Endodermal cell (in vitro differentiated cells): ENCODE data around the gene PCDH10. TPM values are rescaled to one million over a fixed set of nuclear protein-coding genes. Genes with fewer than 3 reads are reported as not detected.

ENCODE experiments used
- DNase-seq: peaks from one replicate; pipeline ENCODE4 v3.0.0-alpha.2; 2017
- H3K27ac ChIP-seq: 2 replicates; pipeline ENCODE4 v1.5.1; 2013; ENCODE audit warnings: mild to moderate bottlenecking, low read depth, low read length, moderate library complexity
- H3K27me3 ChIP-seq: 2 replicates; pipeline ENCODE4 v1.6.1; 2013; ENCODE audit warnings: mild to moderate bottlenecking, low read length, moderate library complexity; ENCODE audit not compliant: insufficient read depth, control insufficient read depth, poor library complexity, severe bottlenecking
- H3K36me3 ChIP-seq: 2 replicates; pipeline ENCODE4 v1.7.0; 2013; ENCODE audit warnings: mild to moderate bottlenecking, low read length, moderate library complexity; ENCODE audit not compliant: control insufficient read depth, insufficient read depth
- H3K4me1 ChIP-seq: one replicate; pipeline ENCODE4 v1.7.0; 2013; ENCODE audit warnings: low read length; ENCODE audit not compliant: control insufficient read depth, insufficient read depth
- H3K4me3 ChIP-seq: 2 replicates; pipeline ENCODE4 v1.5.1; 2013; ENCODE audit warnings: mild to moderate bottlenecking, low read length, moderate library complexity
- H3K9ac ChIP-seq: 2 replicates; pipeline ENCODE4 v1.6.1; 2013; ENCODE audit warnings: mild to moderate bottlenecking, low read length, moderate library complexity; ENCODE audit not compliant: poor library complexity, severe bottlenecking; ENCODE audit errors: extremely low read depth
- H3K9me3 ChIP-seq: 2 replicates; pipeline ENCODE4 v1.6.1; 2013; ENCODE audit warnings: mild to moderate bottlenecking, low read length, moderate library complexity; ENCODE audit not compliant: control insufficient read depth
- H3K27ac Mint-ChIP-seq: 2 replicates; pipeline ENCODE4 v1.8.0; 2020; ENCODE audit warnings: mixed read lengths
- H3K27me3 Mint-ChIP-seq: 2 replicates; pipeline ENCODE4 v1.8.0; 2021; ENCODE audit warnings: mild to moderate bottlenecking, mixed read lengths; ENCODE audit not compliant: insufficient read depth
- H3K36me3 Mint-ChIP-seq: 2 replicates; pipeline ENCODE4 v1.8.0; 2020; ENCODE audit warnings: low read depth, mixed read lengths
- H3K4me1 Mint-ChIP-seq: 2 replicates; pipeline ENCODE4 v1.8.0; 2020; ENCODE audit warnings: mixed read lengths
- H3K4me3 Mint-ChIP-seq: 2 replicates; pipeline ENCODE4 v1.8.0; 2020; ENCODE audit warnings: mild to moderate bottlenecking, moderate library complexity, mixed read lengths
- H3K9me3 Mint-ChIP-seq: 2 replicates; pipeline ENCODE4 v1.8.0; 2020; ENCODE audit warnings: mild to moderate bottlenecking, mixed read lengths
- CTCF ChIP-seq: fragments of 200-600 bp; sonication (generic); conservative IDR thresholded peaks from 2 replicates; pipeline ENCODE4 v1.5.0; 2021; ENCODE audit warnings: antibody characterized with exemption, mild to moderate bottlenecking
- WGBS, 2 experiments: methylation state at CpG; one replicate each; pipeline versions ENCODE4 v1.1.5 to v1.1.7; 2013; ENCODE audit warnings: missing lambda C conversion rate in 2 of 2, mixed read lengths in 1 of 2; ENCODE audit not compliant: insufficient coverage in 1 of 2, insufficient read length in 1 of 2; 5-methylcytosine and 5-hydroxymethylcytosine counted together
- total RNA-seq, 2 donors: library from RNA; stranded (reverse); fragmentation: NEBNext Ultra II Directional in 1 of 2; extraction: Animal tissue kit (Norgen Biotek cat#: 25700) in 1 of 2; gene quantifications; 2 replicates in 1 of 2; 3 replicates in 1 of 2; pipeline ENCODE4 v1.2.1, GENCODE V29; 2021

Gene PCDH10
- total RNA-seq, 2 donors from 2014 or later, result 111 to 139 TPM

DNA sequence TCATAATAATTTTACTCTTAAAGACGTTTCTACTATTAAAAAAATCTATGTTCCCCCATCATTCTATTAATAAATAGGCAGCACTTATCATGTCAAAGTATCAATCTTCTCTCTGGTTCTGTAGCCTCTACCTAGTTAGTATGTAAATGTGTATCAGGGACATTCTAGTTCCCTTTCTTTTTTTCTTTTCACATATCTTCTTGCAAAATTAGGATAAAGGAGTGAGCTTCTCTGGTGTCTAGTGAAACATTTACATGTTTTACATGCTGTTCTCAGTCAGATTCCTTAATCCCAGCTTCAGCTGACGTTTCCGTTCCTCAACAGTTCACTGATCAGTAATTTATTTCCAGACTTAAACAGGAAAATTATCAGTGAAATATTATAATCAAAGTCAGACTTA is 11.8 kb downstream of the PCDH10 start:
- WGBS, 2 experiments, result 62% methylated on average over 3 of the region's 3 CpGs; no CpG with 5 or more reads in 1 of the 2 experiments
- H3K9me3 Mint-ChIP-seq, result no peaks in the 10 kb centered on the region

DNA sequence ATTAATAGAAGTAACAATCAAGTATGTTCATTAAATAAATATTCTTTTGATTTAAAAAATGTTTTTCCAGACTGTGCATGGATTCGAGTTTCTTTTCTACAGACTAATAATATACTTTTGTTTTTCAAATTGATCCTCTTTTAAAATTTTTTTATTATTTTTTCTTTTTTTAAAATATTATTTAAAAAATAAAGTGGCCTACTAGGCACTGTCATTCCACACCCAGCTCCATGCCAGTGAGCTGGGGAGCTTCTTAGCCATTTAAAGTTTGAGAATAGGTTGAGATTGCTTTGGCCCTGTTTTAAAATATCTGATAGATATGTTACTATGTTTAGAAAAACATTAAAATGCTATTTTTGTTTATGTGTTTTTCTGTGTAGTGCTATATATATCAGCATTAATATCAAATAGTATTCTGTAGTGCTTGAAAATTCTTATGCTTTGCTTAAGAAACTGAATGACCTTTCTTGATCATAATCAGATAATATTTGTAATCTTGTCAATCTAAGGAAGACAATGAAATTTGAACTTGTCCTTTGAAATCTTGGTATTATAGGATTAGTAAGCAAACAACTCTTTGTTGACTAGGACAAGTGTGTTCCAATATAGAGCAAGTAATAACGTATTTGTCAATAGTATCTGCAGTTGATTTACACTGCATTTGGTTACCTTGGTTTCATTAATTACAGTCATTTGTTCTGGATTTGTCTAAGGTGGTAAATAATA is 12.6 kb downstream of the PCDH10 start:
- no peaks in the 10 kb centered on the region for H3K9me3 Mint-ChIP-seq
- WGBS, 2 experiments, result 91 to 95% methylated on average over 1 of the region's 2 CpGs
- TF ChIP-seq CTCF, result no peak
- peaks cover 43% of the 10 kb centered on the region for H3K36me3 Mint-ChIP-seq
- H3K27me3 Mint-ChIP-seq, result no peaks in the 10 kb centered on the region
- no peak for DNase-seq
- Histone ChIP-seq H3K27me3 (no peaks in the 10 kb centered on the region), H3K9ac (no peak overlapping the region), H3K4me3 (peak overlapping the region; percentile 3), H3K9me3 (no peaks in the 10 kb centered on the region), H3K4me1 (peaks cover 3% of the 10 kb centered on the region), H3K36me3 (peaks cover 70% of the 10 kb centered on the region), H3K27ac (no peak overlapping the region)
- no peak overlapping the region for H3K27ac Mint-ChIP-seq
- H3K4me1 Mint-ChIP-seq, result peaks cover 35% of the 10 kb centered on the region
- H3K4me3 Mint-ChIP-seq, result no peak overlapping the region

More for the DNA sequence above, 11.8 kb downstream of the PCDH10 start:
- Mint-ChIP-seq H3K36me3 (peaks cover 42% of the 10 kb centered on the region), H3K27me3 (no peaks in the 10 kb centered on the region), H3K4me1 (peaks cover 44% of the 10 kb centered on the region), H3K4me3 (no peak overlapping the region), H3K27ac (no peak overlapping the region)
- H3K9me3 ChIP-seq, result no peaks in the 10 kb centered on the region
- no peak overlapping the region for H3K4me3 ChIP-seq
- H3K27ac ChIP-seq, result no peak overlapping the region
- no peak overlapping the region for H3K9ac ChIP-seq
- TF ChIP-seq CTCF, result no peak
- peaks cover 64% of the 10 kb centered on the region for H3K36me3 ChIP-seq
- peaks cover 3% of the 10 kb centered on the region for H3K4me1 ChIP-seq
- no peak for DNase-seq
- H3K27me3 ChIP-seq, result no peaks in the 10 kb centered on the region

DNA sequence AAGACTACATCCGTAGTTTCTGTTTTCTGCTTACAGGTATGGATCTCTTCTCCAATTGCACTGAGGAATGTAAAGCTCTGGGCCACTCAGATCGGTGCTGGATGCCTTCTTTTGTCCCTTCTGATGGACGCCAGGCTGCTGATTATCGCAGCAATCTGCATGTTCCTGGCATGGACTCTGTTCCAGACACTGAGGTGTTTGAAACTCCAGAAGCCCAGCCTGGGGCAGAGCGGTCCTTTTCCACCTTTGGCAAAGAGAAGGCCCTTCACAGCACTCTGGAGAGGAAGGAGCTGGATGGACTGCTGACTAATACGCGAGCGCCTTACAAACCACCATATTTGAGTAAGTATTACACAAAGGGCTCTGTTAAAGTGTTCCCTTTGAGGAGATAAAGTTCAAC is 13.8 kb downstream of the PCDH10 start:
- Mint-ChIP-seq H3K36me3 (peaks cover 47% of the 10 kb centered on the region), H3K27ac (no peak overlapping the region), H3K4me1 (peaks cover 29% of the 10 kb centered on the region), H3K27me3 (no peaks in the 10 kb centered on the region), H3K9me3 (no peaks in the 10 kb centered on the region), H3K4me3 (no peak overlapping the region)
- peaks cover 3% of the 10 kb centered on the region for H3K4me1 ChIP-seq
- no peaks in the 10 kb centered on the region for H3K27me3 ChIP-seq
- H3K9me3 ChIP-seq, result no peaks in the 10 kb centered on the region
- peaks cover 75% of the 10 kb centered on the region for H3K36me3 ChIP-seq
- no peak for TF ChIP-seq CTCF
- peak; percentile 50 for DNase-seq
- no peak overlapping the region for H3K9ac ChIP-seq
- H3K27ac ChIP-seq, result no peak overlapping the region
- no peak overlapping the region for H3K4me3 ChIP-seq
- 79 to 94% methylated on average over 2 to 8 of the region's 8 CpGs for WGBS, 2 experiments
